PFSK-1 (cell line): ENCODE measurements around the gene SINHCAF.

Source experiments
- FOXP2 ChIP-seq: optimal IDR thresholded peaks from 2 replicates; pipeline ENCODE3; 2011; ENCODE audit warnings: borderline replicate concordance, control low read depth, inconsistent platforms; ENCODE audit not compliant: insufficient read depth; ENCODE audit errors: extremely low read length, extremely low read depth
- POLR2AphosphoS5 ChIP-seq: IDR thresholded peaks from 2 replicates; pipeline ENCODE4 v1.6.1; 2012; ENCODE audit warnings: low read depth, mild to moderate bottlenecking, control low read depth, low read length, moderate library complexity
- REST ChIP-seq, 2 experiments: IDR thresholded peaks; 2 replicates each; pipeline versions ENCODE4 v1.6.1 to v1.8.0; 2011 to 2012; ENCODE audit warnings: low read depth in 2 of 2, low read length in 2 of 2, control low read depth in 1 of 2, inconsistent platforms in 1 of 2, mild to moderate bottlenecking in 1 of 2, moderate library complexity in 1 of 2; ENCODE audit not compliant: insufficient read depth in 1 of 2
- SIN3A ChIP-seq: IDR thresholded peaks from 2 replicates; pipeline ENCODE4 v1.6.1; 2012; ENCODE audit warnings: mild to moderate bottlenecking, low read length, moderate library complexity, borderline replicate concordance; ENCODE audit not compliant: insufficient read depth

- TF ChIP-seq FOXP2: no peak
- TF ChIP-seq SIN3A: no peak
- no peak for TF ChIP-seq POLR2AphosphoS5
- TF ChIP-seq REST (IDR thresholded peaks at IDR 0.05; ENCODE audit: insufficient read depth in 1 of 2, low read depth in 2 of 2, low read length in 2 of 2): no peak
These were observed 68.2 kb downstream of the SINHCAF start for GRCh38 chr12:31257784-31258183.
